NCI-H2196 (cell line): ENCODE data around the gene CNDP2.

Experiments
- DNase-seq: peaks from one replicate; lab custom pipeline; 2025; ENCODE audit not compliant: unreplicated experiment; lab: John Stamatoyannopoulos, UW

CNDP2 gene

DNA sequence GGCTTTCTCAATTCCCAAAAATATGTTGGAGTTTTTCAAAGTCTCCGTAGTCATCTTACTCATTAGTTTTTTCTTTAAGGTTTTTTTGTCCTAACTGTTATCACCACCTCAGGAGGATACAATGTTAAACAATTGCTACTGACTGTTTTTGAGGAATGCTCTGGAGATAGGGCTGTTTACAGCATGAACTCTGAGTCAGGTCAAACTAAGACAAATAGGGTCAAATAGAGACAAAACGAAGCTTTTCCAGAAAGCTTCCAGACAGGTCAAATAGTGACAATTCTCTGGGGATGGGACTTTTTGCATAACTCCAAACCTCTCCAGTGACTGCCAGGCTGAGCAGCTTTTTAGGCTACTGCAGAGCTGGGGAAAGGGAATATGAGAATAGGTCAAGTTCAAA is 23.9 kb upstream of the CNDP2 start:
- DNase-seq = no peak

DNA sequence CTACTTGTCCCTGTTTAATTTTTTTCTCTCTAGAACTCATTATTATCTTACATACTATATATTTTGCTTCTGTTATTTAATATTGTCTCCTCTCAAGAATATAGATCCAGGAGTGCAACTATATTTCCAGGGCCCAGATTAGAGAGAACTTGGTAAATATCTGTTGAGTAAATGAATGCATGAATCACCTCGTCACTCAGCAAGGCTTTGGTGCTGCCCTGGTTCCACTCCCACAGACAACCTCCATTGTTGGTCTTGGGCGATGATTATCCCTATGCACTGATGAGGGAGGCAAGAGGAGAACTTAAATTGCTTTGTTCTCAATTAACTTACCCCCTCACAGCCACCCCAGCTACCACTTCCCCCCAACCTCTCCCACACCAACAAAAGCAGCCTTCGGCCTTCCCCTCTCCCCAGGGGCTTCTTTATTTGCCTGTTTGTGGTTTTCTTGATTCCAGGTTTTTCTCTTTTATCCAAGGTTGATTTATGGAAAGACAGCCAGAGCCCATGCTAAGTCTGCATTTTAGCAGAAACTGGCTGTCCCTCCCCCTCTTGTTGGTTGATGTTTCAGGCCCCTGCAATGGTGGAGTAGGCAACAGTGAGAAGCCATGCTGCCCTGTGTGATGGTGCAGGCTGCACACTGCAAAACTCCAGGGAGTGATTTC is 22.1 kb upstream of the CNDP2 start:
- DNase-seq = no peak

DNA sequence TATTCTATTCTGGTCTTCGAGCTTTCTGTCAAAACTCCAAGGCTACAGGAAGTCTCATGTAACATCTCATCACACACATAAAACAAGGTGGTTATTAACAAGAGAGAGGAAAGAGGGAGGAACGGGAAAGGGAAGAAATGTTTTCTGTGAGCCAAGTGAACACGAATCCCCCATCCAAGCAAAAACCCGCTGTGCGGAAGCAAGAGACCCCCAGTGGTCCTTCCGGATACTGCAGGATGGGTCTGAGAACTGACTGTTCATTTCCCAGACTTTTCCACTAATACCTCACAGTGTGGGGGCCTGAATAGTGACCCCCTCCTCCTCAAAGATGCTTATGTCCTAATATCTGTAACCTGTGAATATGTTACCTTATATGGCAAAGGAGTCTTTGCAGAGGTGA is 20.0 kb upstream of the CNDP2 start:
- DNase-seq = no peak

GRCh38 chr18:74477771-74478170 is 18.4 kb upstream of the CNDP2 start:
- DNase-seq = no peak

GRCh38 chr18:74478316-74478715 is 17.8 kb upstream of the CNDP2 start:
- DNase-seq = no peak

- DNase-seq = no peak
Observed at GRCh38 chr18:74478880-74479279, 17.3 kb upstream of the CNDP2 start.

DNA sequence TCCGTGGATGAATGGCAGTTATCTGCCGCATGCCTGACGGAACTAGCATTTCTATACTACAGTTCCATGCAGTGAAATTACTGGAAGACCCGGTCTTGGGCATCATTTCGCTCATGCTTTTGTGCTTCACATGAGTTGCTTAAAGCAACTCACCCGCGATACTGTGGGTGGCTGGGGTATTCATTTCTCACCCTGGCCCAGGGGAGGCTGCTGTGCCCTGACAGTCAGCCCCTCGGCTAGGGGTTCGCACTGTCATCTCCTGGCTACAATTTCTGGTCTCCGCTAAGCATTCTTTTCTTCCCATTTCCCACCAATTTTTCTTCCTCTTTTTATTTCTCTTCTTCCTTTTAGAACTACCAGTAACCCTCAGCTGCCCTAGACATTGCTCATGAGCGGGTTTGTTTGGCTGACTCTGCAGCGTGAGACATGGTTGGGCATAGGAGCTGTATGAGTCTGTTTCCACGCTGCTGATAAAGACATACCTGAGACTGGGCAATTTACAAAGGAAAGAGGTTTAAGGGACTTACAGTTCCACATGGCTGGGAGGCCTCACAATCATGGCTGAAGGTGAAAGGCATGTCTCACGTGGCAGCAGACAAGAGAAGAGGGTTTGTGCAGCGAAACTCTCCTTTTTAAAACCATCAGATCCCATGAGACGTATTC is 16.5 kb upstream of the CNDP2 start:
- no peak for DNase-seq

GRCh38 chr18:74480149-74480651 is 16.0 kb upstream of the CNDP2 start:
- DNase-seq = no peak

GRCh38 chr18:74482697-74483096 is 13.5 kb upstream of the CNDP2 start:
- no peak for DNase-seq

- no peak for DNase-seq
Observed at GRCh38 chr18:74486119-74486849, 9.9 kb upstream of the CNDP2 start.

- DNase-seq = no peak
Observed at GRCh38 chr18:74488354-74488753, 7.8 kb upstream of the CNDP2 start.

- DNase-seq = no peak
Observed at GRCh38 chr18:74488864-74489263, 7.3 kb upstream of the CNDP2 start.

GRCh38 chr18:74489676-74490075 is 6.5 kb upstream of the CNDP2 start:
- no peak for DNase-seq

- no peak for DNase-seq
Observed at GRCh38 chr18:74492259-74492658, 3.9 kb upstream of the CNDP2 start.

DNA sequence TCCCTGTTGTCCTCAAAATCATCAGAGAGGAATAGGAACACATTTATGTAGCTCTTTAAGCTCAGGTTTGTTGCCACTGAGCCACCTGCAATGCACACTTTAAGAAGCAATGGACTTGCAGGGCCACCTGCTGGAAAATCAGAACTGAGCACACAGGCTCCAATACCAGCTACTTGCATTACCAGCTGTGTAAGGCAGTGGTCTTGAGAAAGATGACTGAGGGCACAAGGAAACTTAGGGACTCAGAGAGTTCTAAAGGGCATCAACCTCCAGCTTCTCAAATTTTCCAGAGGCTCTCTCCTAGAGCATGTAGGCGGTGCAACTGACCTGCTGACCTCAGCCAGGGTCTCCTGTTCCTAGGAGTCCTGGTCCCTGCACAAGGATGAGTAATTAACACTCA is 2.5 kb upstream of the CNDP2 start:
- DNase-seq = peak; percentile 56

DNA sequence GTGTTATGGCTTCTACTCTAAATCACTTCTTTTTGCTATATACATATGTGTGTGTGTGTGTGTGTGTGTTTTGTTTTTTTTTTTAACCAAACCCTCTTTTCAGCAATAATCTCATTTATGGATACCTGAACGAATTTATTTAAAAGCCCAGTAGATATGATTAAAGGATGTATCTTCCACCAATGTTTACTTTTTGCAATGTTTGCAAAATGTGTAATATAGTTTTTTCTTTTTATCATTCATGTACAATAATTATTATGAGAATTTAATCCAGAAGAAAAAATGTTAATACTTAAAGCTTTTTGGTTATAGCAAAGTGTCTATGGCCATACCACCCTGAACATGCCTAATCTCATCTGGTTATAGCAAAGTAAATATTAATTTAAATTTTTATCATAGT is 1.6 kb upstream of the CNDP2 start:
- DNase-seq = no peak

DNA sequence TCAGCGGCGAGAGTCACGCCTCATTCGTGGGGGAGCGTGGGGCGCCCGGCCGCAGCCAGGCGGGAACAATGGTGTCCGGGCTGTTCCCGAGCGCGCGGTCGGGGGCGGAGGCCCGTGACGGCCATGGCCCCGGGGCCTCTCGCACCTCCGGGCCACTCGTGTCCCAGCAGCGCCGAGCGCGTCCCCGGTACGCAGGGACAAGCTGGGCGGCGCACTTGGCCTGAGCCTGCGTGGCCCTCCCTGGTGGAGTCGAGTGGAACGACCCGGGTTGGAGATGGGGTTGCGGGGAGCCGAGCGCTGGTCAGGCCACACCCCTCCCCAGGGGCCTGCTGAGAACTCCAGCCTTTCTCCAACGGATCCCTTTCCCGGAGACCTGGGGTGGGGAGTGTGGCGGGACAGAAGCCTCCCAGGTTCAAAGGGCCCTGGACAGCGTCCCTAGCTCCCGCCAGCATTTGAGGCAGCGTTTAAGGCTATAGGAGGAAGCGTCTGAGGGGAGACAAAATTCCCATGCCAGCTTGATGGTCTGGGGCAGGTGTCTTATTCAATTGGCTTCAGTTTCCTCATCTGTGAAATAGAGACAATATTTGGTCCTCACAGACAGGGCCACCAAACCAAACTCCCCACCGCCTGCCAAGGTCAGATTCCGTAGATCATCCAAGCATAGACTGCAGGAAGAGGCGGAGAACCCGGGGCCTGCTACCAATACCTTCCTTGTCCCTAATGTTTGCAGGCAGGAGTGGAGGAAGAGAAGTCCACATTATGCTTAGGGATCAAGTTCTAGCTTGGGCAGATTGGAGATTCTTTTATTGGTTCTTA is 553 bp downstream of the CNDP2 start:
- DNase-seq = peak; percentile 46

DNA sequence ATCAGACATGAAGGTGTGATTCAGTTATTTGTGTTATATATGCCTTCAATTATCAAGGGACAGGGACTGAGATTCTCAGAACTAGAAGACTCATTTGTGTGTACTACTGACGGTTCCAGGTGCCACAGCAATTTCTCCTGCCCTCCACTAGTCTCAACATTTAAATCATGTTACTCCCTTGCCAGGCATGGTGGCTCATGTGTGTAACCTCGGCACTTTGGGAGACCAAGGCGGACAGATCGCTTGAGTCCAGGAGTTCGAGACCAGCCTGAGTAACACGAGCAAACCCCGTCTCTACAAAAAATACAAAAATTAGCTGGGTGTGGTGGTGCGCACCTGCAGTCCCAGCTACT is 1.1 kb downstream of the CNDP2 start:
- no peak for DNase-seq

DNA sequence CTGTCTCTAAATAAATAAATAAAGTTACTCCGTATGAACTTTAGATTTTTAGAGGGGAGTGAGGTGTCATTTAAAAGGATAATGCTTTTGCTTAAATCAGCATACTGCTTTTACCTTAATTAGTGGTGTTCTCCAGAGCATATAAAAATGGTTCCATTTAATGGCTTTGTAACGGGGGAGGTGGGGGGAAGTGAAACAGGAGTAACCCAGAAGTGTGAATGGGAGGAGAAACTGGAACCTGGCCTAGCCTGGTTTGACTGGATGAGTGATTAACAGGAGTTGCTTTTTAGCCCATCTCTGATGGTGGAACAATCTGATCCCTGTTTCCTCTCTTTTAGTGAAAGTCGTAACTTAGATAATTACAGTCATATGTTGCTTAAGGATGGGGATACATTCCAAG is 1.6 kb downstream of the CNDP2 start:
- DNase-seq = no peak

- DNase-seq = no peak
Observed at GRCh38 chr18:74498712-74499627, 2.8 kb downstream of the CNDP2 start.
